T-helper 17 cell (primary cell): Measurements from ENCODE around the gene SCN8A. TPM values are rescaled to one million over a fixed set of nuclear protein-coding genes. Genes with fewer than 3 reads are reported as not detected.

Experiments used
- total RNA-seq, 4 donors: library from RNA in 2 of 4; stranded (reverse) in 2 of 4; gene quantifications; one replicate each; pipeline ENCODE4 v1.2.3 and lab custom pipeline; 2022 to 2026

Gene SCN8A
- total RNA-seq, 2 donors from 2014 or later, result 0.35 to 0.47 TPM

Other genes with a start within 250 kb of the SCN8A start
- gene CELA1, start 244.6 kb upstream of the SCN8A start, total RNA-seq, result under 1 TPM in 1 of 2 donors, not detected in 1; 0.50 TPM
- gene GALNT6, start 199.8 kb upstream of the SCN8A start, total RNA-seq, result 10 to 100 TPM in 1 of 2 donors, 1 to 10 TPM in 1; 7.0 to 12.6 TPM
- gene SLC4A8, start 166.4 kb upstream of the SCN8A start, total RNA-seq, result 1 to 10 TPM in 1 of 2 donors, under 1 TPM in 1; 0.83 to 1.6 TPM